ENCODE data around the gene SORCS2.

- no peak for TF ChIP-seq CTCF (IDR thresholded peaks at IDR 0.05)
- no peak for TF ChIP-seq POLR2A (IDR thresholded peaks at IDR 0.05)
These were observed 12.5 kb downstream of the SORCS2 start for GRCh38 chr4:7204656-7205387.
